ENCODE results near the gene ANKRD11.
"Not testable (repeated sequence)": the region's sequence is repeated elsewhere in the genome, so short reads cannot be mapped to it uniquely, and the experiment has no call there.

Gene ANKRD11

GRCh38 chr16:89435059-89435458 lies 55.3 kb downstream of the ANKRD11 start:
- H3K27ac ChIP-seq (ENCODE audit: low read length); H3K4me3 ChIP-seq (ENCODE audit: low read depth in 1 of 2, low read length in 2 of 2); H3K36me3 ChIP-seq (ENCODE audit: control insufficient read depth in 1 of 2, insufficient read depth in 2 of 2, low read length in 2 of 2); H3K27me3 ChIP-seq (ENCODE audit: low read depth, low read length); H3K9me3 ChIP-seq (ENCODE audit: control insufficient read depth in 1 of 2, low read length in 2 of 2): not testable (repeated sequence)
- peaks cover 15 to 36% of the 10 kb centered on the region in 2 donors for H3K4me1 ChIP-seq (ENCODE audit: control insufficient read depth in 1 of 2, insufficient read depth in 2 of 2, low read length in 2 of 2)

- no peaks in the 10 kb centered on the region for H3K36me3 ChIP-seq (ENCODE audit: control insufficient read depth in 1 of 2, insufficient read depth in 2 of 2, low read length in 2 of 2)
- no peak overlapping the region for H3K4me3 ChIP-seq (ENCODE audit: low read depth in 1 of 2, low read length in 2 of 2)
- H3K27me3 ChIP-seq (ENCODE audit: low read depth, low read length) = no peaks in the 10 kb centered on the region
- H3K27ac ChIP-seq (ENCODE audit: low read length) = no peak overlapping the region
- H3K9me3 ChIP-seq (ENCODE audit: control insufficient read depth in 1 of 2, low read length in 2 of 2) = no peaks in the 10 kb centered on the region
- peaks cover 15 to 36% of the 10 kb centered on the region in 2 donors for H3K4me1 ChIP-seq (ENCODE audit: control insufficient read depth in 1 of 2, insufficient read depth in 2 of 2, low read length in 2 of 2)
These were observed 55.9 kb downstream of the ANKRD11 start for GRCh38 chr16:89434490-89434889.

- not testable (repeated sequence) for H3K27ac ChIP-seq (ENCODE audit: low read length); H3K9me3 ChIP-seq (ENCODE audit: control insufficient read depth in 1 of 2, low read length in 2 of 2); H3K27me3 ChIP-seq (ENCODE audit: low read depth, low read length); H3K36me3 ChIP-seq (ENCODE audit: control insufficient read depth in 1 of 2, insufficient read depth in 2 of 2, low read length in 2 of 2); H3K4me3 ChIP-seq (ENCODE audit: low read depth in 1 of 2, low read length in 2 of 2)
- peaks cover 15 to 36% of the 10 kb centered on the region in 2 donors for H3K4me1 ChIP-seq (ENCODE audit: control insufficient read depth in 1 of 2, insufficient read depth in 2 of 2, low read length in 2 of 2)
These were observed 56.9 kb downstream of the ANKRD11 start for GRCh38 chr16:89433363-89433984.

- Histone ChIP-seq H3K36me3 (ENCODE audit: control insufficient read depth in 1 of 2, insufficient read depth in 2 of 2, low read length in 2 of 2) (peaks cover 0 to 4% of the 10 kb centered on the region in 2 donors), H3K4me1 (ENCODE audit: control insufficient read depth in 1 of 2, insufficient read depth in 2 of 2, low read length in 2 of 2) (peaks cover 15 to 36% of the 10 kb centered on the region in 2 donors), H3K27me3 (ENCODE audit: low read depth, low read length) (no peaks in the 10 kb centered on the region), H3K27ac (ENCODE audit: low read length) (no peak overlapping the region), H3K4me3 (ENCODE audit: low read depth in 1 of 2, low read length in 2 of 2) (no peak overlapping the region), H3K9me3 (ENCODE audit: control insufficient read depth in 1 of 2, low read length in 2 of 2) (no peaks in the 10 kb centered on the region)
These were observed 58.7 kb downstream of the ANKRD11 start for GRCh38 chr16:89431630-89432029.

GRCh38 chr16:89431158-89431584 lies 59.2 kb downstream of the ANKRD11 start:
- H3K27ac ChIP-seq (ENCODE audit: low read length) = no peak overlapping the region
- H3K4me3 ChIP-seq (ENCODE audit: low read depth in 1 of 2, low read length in 2 of 2) = no peak overlapping the region
- peaks cover 0 to 7% of the 10 kb centered on the region in 2 donors for H3K36me3 ChIP-seq (ENCODE audit: control insufficient read depth in 1 of 2, insufficient read depth in 2 of 2, low read length in 2 of 2)
- H3K9me3 ChIP-seq (ENCODE audit: control insufficient read depth in 1 of 2, low read length in 2 of 2) = no peaks in the 10 kb centered on the region
- no peaks in the 10 kb centered on the region for H3K27me3 ChIP-seq (ENCODE audit: low read depth, low read length)
- peaks cover 15 to 36% of the 10 kb centered on the region in 2 donors for H3K4me1 ChIP-seq (ENCODE audit: control insufficient read depth in 1 of 2, insufficient read depth in 2 of 2, low read length in 2 of 2)

GRCh38 chr16:89430436-89431157 lies 59.8 kb downstream of the ANKRD11 start:
- H3K27ac ChIP-seq (ENCODE audit: low read length) = no peak overlapping the region
- H3K36me3 ChIP-seq (ENCODE audit: control insufficient read depth in 1 of 2, insufficient read depth in 2 of 2, low read length in 2 of 2) = peaks cover 0 to 7% of the 10 kb centered on the region in 2 donors
- no peaks in the 10 kb centered on the region for H3K9me3 ChIP-seq (ENCODE audit: control insufficient read depth in 1 of 2, low read length in 2 of 2)
- H3K4me1 ChIP-seq (ENCODE audit: control insufficient read depth in 1 of 2, insufficient read depth in 2 of 2, low read length in 2 of 2) = peaks cover 19 to 36% of the 10 kb centered on the region in 2 donors
- H3K27me3 ChIP-seq (ENCODE audit: low read depth, low read length) = no peaks in the 10 kb centered on the region
- no peak overlapping the region for H3K4me3 ChIP-seq (ENCODE audit: low read depth in 1 of 2, low read length in 2 of 2)

- H3K4me3 ChIP-seq (ENCODE audit: low read depth in 1 of 2, low read length in 2 of 2); H3K27me3 ChIP-seq (ENCODE audit: low read depth, low read length); H3K9me3 ChIP-seq (ENCODE audit: control insufficient read depth in 1 of 2, low read length in 2 of 2); H3K27ac ChIP-seq (ENCODE audit: low read length); H3K36me3 ChIP-seq (ENCODE audit: control insufficient read depth in 1 of 2, insufficient read depth in 2 of 2, low read length in 2 of 2): not testable (repeated sequence)
- peaks cover 22 to 37% of the 10 kb centered on the region in 2 donors for H3K4me1 ChIP-seq (ENCODE audit: control insufficient read depth in 1 of 2, insufficient read depth in 2 of 2, low read length in 2 of 2)
These were observed 61.8 kb downstream of the ANKRD11 start for GRCh38 chr16:89428605-89429004.

GRCh38 chr16:89426736-89427530 lies 63.4 kb downstream of the ANKRD11 start:
- Histone ChIP-seq H3K4me1 (ENCODE audit: control insufficient read depth in 1 of 2, insufficient read depth in 2 of 2, low read length in 2 of 2) (peaks cover 26 to 36% of the 10 kb centered on the region in 2 donors), H3K4me3 (ENCODE audit: low read depth in 1 of 2, low read length in 2 of 2) (no peak overlapping the region), H3K27ac (ENCODE audit: low read length) (no peak overlapping the region), H3K27me3 (ENCODE audit: low read depth, low read length) (no peaks in the 10 kb centered on the region), H3K9me3 (ENCODE audit: control insufficient read depth in 1 of 2, low read length in 2 of 2) (no peaks in the 10 kb centered on the region), H3K36me3 (ENCODE audit: control insufficient read depth in 1 of 2, insufficient read depth in 2 of 2, low read length in 2 of 2) (peaks cover 0 to 7% of the 10 kb centered on the region in 2 donors)

GRCh38 chr16:89425523-89425922 lies 64.8 kb downstream of the ANKRD11 start:
- Histone ChIP-seq H3K36me3 (ENCODE audit: control insufficient read depth in 1 of 2, insufficient read depth in 2 of 2, low read length in 2 of 2) (peaks cover 0 to 7% of the 10 kb centered on the region in 2 donors), H3K27ac (ENCODE audit: low read length) (no peak overlapping the region), H3K9me3 (ENCODE audit: control insufficient read depth in 1 of 2, low read length in 2 of 2) (no peaks in the 10 kb centered on the region), H3K27me3 (ENCODE audit: low read depth, low read length) (no peaks in the 10 kb centered on the region), H3K4me1 (ENCODE audit: control insufficient read depth in 1 of 2, insufficient read depth in 2 of 2, low read length in 2 of 2) (peaks cover 14 to 21% of the 10 kb centered on the region in 2 donors), H3K4me3 (ENCODE audit: low read depth in 1 of 2, low read length in 2 of 2) (no peak overlapping the region)

GRCh38 chr16:89423681-89424260 lies 66.6 kb downstream of the ANKRD11 start:
- Histone ChIP-seq H3K4me1 (ENCODE audit: control insufficient read depth in 1 of 2, insufficient read depth in 2 of 2, low read length in 2 of 2) (peaks cover 12 to 19% of the 10 kb centered on the region in 2 donors), H3K4me3 (ENCODE audit: low read depth in 1 of 2, low read length in 2 of 2) (no peak overlapping the region), H3K27me3 (ENCODE audit: low read depth, low read length) (no peaks in the 10 kb centered on the region), H3K27ac (ENCODE audit: low read length) (no peak overlapping the region), H3K9me3 (ENCODE audit: control insufficient read depth in 1 of 2, low read length in 2 of 2) (no peaks in the 10 kb centered on the region), H3K36me3 (ENCODE audit: control insufficient read depth in 1 of 2, insufficient read depth in 2 of 2, low read length in 2 of 2) (peaks cover 0 to 7% of the 10 kb centered on the region in 2 donors)

Measured in muscle layer of duodenum (tissue), 2 donors.